HG03442 (cell line): ENCODE data around the gene CSF1.

Experiments used
- ATAC-seq: cut with Tn5 transposase; IDR thresholded peaks from one replicate; pipeline ENCODE4 v1.9.1; 2021; ENCODE audit warnings: mild to moderate bottlenecking, moderate library complexity; ENCODE audit not compliant: unreplicated experiment

CSF1 gene

GRCh38 chr1:109882288-109883245 lies 28.1 kb upstream of the CSF1 start:
- no peak for ATAC-seq

- no peak for ATAC-seq
Observed at GRCh38 chr1:109883248-109883955, 27.2 kb upstream of the CSF1 start.

GRCh38 chr1:109884242-109884891 lies 26.3 kb upstream of the CSF1 start:
- no peak for ATAC-seq

- no peak for ATAC-seq
Observed at GRCh38 chr1:109885589-109885988, 25.1 kb upstream of the CSF1 start.

GRCh38 chr1:109886827-109887226 lies 23.8 kb upstream of the CSF1 start:
- no peak for ATAC-seq

GRCh38 chr1:109887271-109887670 lies 23.4 kb upstream of the CSF1 start:
- no peak for ATAC-seq

- no peak for ATAC-seq
Observed at GRCh38 chr1:109887884-109888283, 22.8 kb upstream of the CSF1 start.

GRCh38 chr1:109889094-109889493 lies 21.6 kb upstream of the CSF1 start:
- no peak for ATAC-seq

GRCh38 chr1:109890115-109890953 lies 20.3 kb upstream of the CSF1 start:
- ATAC-seq: no peak

GRCh38 chr1:109891930-109892329 lies 18.7 kb upstream of the CSF1 start:
- ATAC-seq: no peak

GRCh38 chr1:109892561-109893368 lies 17.9 kb upstream of the CSF1 start:
- no peak for ATAC-seq

GRCh38 chr1:109893532-109894171 lies 17.0 kb upstream of the CSF1 start:
- ATAC-seq: no peak

GRCh38 chr1:109894823-109895719 lies 15.6 kb upstream of the CSF1 start:
- ATAC-seq: peak; percentile 48

GRCh38 chr1:109895720-109896504 lies 14.7 kb upstream of the CSF1 start:
- no peak for ATAC-seq

GRCh38 chr1:109896681-109897080 lies 14.0 kb upstream of the CSF1 start:
- no peak for ATAC-seq

GRCh38 chr1:109897259-109897955 lies 13.2 kb upstream of the CSF1 start:
- ATAC-seq: no peak

GRCh38 chr1:109898842-109899241 lies 11.8 kb upstream of the CSF1 start:
- no peak for ATAC-seq
